HG03108 (cell line): ENCODE results near the gene NTNG2.
"Not testable (repeated sequence)": the region's sequence is repeated elsewhere in the genome, so short reads cannot be mapped to it uniquely, and the experiment has no call there.

Experiments
- ATAC-seq: cut with Tn5 transposase; IDR thresholded peaks from one replicate; pipeline ENCODE4 v1.9.1; 2021; ENCODE audit warnings: moderate library complexity; ENCODE audit not compliant: unreplicated experiment

NTNG2 gene

DNA sequence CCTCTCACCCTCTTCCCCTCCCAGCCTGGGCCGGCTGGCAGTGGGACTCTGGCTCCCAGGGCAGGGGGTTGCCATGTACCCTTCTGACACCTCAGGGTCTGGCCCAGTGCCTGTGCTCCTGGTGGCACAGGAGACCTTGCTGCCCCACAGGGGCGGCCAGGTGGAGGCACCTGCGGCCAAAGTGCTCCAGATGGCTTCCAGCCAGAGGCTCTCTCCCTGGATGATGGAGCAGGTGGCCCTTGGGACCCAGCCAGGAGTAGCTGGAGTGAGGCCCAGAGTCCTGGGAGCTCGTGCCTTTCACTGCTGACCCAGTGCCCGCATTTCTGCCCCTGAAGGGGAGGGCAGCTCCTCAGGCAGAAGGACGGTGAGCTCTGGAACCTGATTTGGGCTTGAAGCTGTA lies 87.3 kb downstream of the NTNG2 start:
- no peak for ATAC-seq

DNA sequence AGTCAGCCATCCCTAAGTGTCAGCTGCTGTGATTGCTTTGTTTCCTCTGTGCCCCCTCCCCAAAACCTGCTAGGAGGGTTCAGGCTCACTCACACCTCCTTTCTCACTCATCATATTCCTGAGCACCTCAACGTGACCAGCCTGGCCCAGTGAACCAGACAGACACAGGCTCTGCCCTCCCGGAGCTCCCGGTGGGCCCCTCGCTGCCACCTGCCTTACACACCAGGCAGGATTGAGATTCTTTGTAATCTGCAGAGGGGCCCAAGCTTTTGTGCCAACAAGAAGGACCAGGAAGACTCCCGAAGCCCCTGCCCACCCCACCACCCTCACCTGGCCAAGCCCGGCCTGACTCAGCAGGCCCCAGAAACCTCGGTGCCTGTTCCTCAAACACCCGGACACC lies 87.8 kb downstream of the NTNG2 start:
- no peak for ATAC-seq

DNA sequence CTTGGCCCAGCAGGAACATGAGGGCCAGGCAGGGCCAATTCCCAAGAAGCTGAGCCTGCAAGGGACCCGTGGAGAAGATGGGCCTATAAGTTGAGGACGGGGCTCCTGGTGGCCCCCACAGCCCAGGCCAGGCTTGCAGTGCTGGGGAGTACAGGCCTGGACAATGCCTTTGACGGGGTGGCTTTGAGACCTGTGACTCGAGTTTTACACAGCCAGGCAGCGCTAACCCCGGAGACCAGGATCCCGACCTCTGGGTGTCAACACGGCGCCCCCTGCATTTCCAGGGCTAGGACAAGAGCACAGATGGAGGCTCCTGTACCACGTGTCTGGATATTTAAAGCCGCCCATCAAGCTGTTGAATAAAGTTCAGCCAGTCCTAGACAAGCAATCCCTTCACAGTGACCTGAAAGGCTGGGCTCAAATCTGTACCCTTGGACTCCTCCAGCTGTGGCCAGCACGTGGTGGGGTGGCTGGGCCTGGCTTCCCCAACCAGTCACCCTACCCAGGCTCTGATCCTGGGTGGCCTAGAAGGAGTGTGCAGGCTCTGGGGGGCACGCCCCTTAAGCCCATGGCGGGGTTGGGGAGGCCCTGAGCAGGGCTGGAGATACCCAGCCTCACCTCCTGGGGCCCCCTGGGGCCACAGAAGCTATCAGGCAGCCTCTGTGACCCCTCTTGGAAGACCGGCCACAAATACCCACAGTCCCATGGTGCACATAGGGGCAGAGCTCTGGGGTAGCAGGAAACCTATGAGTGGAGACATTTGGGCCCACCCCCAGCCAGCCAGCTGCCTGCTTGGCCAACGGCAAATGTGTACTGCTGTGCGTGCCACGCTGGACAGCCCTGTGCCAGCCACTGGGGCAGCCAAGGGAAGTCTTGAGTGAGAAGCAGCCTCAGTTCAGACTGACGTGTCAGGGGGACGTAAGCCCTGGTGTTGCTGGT lies 88.7 kb downstream of the NTNG2 start:
- ATAC-seq: no peak

DNA sequence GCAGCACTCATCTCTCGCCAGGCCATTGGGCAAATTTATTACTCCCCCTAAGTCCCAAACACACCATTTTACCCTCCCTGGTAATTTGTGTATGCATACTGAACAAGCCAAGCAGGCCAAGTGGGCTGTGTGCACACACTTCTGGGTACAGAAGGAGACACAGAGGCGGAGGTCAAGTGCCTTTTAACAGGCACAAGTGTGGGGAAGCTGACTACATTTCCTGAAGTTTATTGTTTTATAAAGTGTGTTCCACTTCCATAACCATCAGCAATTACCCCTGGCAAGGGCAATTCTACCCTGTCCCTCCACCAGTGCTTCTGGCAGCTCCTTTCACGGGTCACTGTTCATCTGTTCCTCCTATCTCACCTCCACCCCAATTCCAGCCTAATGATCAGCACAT lies 99.0 kb downstream of the NTNG2 start:
- no peak for ATAC-seq

DNA sequence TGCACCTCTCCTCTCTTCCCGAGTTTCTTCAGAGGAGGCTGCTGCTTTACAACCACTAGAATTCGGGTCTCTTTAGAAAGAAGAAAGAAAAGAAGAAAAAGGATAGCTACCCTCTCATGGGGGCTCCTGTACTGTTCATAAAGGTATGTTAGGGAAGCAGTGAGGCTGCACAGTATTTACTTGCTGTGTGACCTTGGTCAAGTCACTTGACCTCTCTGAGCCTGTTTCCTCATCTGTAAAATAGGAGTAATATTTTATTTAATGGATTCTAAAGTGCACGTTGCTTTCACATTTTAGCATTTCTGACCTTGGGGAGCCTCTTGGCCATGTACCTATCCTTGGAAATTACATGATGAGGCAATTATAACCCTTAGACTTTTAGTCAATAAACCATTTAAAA lies 104.2 kb downstream of the NTNG2 start:
- no peak for ATAC-seq

DNA sequence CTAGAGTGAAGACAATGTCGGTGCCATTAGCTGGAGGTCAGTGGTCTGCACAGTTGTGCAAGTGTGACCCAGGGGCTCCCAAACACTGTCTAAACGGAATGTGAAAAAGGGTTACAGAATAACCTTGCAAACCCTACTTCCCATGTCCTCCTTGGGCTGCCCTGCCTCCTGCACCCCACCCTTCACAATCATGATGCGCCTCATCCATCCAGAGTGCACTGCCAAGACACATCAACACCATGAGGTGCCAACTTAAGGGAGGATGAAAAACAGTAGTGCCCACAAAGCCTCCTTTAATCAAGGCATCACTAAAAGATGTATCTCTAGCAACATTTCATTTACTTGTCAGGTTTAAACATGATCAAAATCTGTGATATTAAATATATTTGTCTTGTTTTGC lies 105.8 kb downstream of the NTNG2 start:
- no peak for ATAC-seq

DNA sequence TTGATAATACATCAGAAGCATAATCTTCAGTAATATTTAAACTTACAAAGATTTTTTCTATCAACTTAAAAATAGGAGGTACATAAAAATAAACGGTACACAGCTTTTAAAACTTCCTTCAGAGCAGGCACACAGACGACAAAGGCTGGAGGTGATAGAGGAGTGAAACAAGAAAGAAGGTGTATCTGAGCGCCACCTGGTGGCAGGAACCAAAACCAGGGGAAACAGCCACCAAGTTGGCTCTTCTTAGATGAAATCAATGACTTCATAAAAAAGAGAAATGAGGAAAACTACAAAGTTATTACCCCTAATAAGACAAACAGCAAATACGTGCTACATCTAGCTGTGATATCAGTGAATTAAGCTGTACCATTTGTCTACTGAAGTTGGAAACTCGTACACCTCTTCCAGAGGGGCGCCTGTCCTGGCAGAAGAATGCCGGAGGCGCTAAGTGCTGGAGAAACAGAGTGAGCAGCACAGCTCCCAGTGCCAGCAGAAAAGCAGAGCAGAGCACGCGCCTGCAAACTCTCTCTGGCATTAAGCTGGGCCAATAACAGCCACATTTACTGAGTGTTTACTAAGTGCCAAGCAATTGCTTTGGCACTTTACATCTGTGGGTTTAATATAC lies 107.0 kb downstream of the NTNG2 start:
- ATAC-seq: no peak

DNA sequence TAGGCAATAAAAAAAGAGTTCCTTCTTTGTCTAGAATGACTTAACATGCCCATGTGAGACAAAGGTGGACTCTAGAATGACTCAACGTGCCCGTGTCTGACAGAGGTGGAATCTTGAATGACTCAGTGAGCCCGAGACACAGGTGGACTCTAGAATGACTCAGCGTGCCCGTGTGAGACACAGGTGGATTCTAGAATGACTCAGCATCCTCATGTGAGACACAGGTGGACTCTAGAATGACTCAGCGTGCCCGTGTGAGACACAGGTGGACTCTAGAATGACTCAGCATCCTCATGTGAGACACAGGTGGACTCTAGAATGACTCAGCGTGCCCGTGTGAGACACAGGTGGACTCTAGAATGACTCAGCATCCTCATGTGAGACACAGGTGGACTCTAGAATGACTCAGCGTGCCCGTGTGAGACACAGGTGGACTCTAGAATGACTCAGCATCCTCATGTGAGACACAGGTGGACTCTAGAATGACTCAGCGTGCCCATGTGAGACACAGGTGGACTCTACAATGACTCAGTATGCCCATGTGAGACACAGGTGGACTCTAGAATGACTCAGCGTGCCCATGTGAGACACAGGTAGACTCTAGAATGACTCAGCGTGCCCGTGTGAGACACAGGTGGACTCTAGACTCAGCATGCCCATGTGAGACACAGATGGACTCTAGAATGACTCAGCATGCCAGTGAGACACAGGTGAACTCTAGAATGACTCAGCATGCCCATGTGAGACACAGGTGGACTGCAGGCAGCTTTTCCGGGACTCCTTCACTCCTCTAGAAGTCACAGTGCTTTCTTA lies 108.1 kb downstream of the NTNG2 start:
- not testable (repeated sequence) for ATAC-seq

DNA sequence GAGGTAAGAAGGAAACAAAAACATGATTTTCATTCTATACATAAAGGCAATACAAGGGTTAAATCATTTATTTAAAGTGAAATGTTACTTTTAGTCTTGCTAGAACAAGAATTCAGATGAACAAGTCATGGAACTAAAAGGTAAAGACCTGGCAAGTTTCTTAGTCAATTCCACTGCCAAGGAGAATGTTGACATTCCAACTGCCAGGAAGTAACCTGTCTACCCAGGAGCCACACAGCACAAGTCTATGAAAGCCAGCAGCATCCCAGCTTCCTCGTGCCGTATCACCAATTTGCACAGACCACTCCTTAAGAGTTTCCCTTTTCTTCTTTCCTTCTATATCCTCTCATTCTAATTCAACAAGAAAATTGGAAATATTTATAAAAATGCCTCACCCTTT lies 113.0 kb downstream of the NTNG2 start:
- ATAC-seq: no peak

DNA sequence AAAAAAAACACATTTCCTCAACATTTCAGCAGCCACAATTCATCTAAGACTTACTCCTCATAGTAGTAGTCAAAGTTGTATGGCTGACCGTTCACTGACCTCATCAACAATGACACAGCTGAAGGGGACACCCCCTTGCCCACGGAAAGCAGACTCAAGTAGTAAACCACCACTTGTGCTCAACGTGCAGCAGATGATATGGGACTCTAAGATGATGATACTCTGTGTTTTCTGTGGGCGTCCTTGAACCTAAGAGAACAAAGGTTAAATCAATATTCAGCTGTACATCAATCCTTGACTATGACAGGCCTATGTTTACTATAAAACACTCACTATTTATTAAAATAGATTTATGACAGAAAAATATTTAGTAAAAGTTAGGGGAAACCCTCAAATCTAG lies 121.3 kb downstream of the NTNG2 start:
- no peak for ATAC-seq

DNA sequence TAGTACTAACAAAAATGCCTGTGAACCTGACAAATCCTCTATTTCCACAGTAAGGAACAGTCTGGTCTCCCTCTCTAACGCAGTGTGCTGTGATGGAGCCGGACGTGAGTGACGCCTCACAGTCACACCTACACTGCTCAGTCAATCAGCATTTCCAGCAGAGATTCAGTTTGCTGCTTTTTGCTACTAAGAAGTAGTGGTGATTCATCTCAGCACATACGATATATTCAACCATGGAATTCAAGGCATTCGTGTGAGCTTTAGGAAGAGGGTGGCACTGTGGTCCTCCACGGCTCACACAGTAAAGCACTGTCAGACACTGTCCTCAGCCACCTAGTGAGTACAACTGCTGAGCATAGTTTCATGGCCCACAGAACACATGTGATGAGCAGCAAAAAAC lies 122.0 kb downstream of the NTNG2 start:
- no peak for ATAC-seq

DNA sequence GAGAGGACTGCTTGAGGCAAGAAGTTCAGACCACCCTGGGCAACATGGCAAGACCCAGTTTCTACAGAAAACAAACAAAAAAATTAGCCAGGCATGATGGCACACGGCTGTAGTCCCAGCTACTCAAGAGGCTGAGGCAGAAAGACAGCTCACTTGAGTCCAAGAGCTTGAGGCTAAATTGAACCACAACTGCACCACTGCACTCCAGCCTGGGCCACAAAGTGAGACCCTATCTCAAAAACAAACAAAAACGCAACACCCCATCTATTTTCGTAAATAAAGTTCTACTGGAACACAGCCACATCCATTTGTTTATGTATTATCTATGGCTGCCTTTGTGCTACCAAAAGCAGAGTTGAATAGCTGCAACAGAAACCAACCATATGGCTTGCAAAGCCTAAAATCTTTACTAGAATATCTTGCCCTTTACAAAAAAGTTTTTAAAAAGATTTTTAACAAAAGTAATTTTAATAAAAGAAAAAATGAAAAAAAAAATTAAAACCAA lies 125.5 kb downstream of the NTNG2 start:
- ATAC-seq: no peak

DNA sequence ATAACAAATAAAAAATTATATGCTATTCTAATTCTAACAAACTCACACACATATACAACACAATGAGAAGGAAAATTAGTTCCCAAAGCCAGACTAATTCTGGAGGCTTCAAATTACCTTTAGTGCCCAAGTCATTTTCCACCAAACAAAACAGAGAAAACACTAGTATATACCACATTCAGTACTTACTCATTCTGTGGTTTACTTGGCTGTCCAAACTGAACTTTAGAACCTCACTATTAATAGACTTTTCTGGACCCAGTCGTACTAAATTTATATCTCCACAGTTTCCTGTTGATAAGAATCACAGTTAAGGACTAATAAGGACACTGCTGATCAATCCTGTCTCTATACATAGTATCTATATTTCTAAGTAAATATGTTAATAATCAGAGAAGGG lies 126.5 kb downstream of the NTNG2 start:
- no peak for ATAC-seq

DNA sequence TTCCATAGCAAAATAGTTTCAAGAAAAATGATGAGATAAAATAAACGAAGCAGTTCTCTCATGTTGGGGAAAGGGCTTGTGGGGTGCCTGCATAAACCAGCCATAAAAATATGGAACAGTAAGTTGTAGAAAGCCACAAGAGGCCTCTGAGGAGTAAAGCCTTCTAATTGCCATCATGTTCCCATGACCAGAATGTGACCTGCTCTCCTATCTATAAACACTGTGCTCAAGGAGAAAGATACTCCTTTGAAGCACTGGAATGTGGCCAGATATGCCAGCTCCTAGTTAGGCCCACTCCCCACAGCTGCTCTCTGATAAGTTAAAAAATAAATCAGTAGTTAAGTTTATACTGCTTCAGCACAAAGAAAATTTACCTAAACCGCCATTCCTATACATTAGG lies 127.1 kb downstream of the NTNG2 start:
- ATAC-seq: no peak

DNA sequence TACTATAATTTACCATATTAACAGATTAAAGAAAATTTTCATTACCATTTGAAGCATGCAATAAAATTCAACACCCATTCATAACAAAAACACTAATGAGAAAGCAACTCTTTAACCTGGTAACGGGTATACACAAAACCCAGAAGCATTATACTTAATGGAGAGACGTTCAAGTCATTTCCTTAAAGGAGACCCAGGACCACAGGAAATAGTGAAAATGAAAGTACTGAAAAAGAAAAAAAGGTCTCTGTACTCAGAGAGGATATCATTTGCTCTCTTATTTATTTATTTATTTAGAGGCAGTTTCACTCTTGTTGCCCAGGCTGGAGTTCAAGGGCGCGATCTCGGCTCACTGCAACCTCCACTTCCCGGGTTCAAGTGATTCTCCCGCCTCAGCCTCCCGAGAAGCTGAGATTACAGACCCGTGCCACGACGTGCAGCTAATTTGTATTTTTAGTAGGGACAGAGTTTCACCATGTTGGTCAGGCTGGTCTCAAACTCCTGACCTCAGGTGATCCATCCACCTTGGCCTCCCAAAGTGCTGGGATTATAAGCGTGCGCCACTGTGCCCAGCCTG lies 131.4 kb downstream of the NTNG2 start:
- no peak for ATAC-seq
